Measurements from ENCODE around the gene SRMS. TPM values are rescaled to one million over a fixed set of nuclear protein-coding genes. Genes with fewer than 3 reads are reported as not detected.

The SRMS gene
- total RNA-seq, 1 donor from 2014 or later, result not detected

- Mint-ChIP-seq H3K27ac (no peak overlapping the region), H3K36me3 (peaks cover 3% of the 10 kb centered on the region), H3K4me3 (no peak overlapping the region), H3K4me1 (ENCODE audit: unreplicated experiment) (no peaks in the 10 kb centered on the region), H3K9me3 (no peaks in the 10 kb centered on the region), H3K27me3 (no peaks in the 10 kb centered on the region)
- DNase-seq (ENCODE audit: extremely low spot score, unreplicated experiment), result no peak
- no peak for TF ChIP-seq CTCF (conservative IDR thresholded peaks at IDR 0.05)
These were observed 16.7 kb upstream of the SRMS start for GRCh38 chr20:63564036-63564810.

- Mint-ChIP-seq H3K9me3 (no peaks in the 10 kb centered on the region), H3K4me1 (ENCODE audit: unreplicated experiment) (no peaks in the 10 kb centered on the region), H3K36me3 (peaks cover 3% of the 10 kb centered on the region), H3K4me3 (no peak overlapping the region), H3K27me3 (no peaks in the 10 kb centered on the region), H3K27ac (no peak overlapping the region)
- TF ChIP-seq CTCF (conservative IDR thresholded peaks at IDR 0.05), result no peak
- no peak for DNase-seq (ENCODE audit: extremely low spot score, unreplicated experiment)
These were observed 15.8 kb upstream of the SRMS start for GRCh38 chr20:63563225-63563935.

GRCh38 chr20:63562461-63563224, 15.1 kb upstream of the SRMS start:
- H3K27ac Mint-ChIP-seq, result no peak overlapping the region
- no peaks in the 10 kb centered on the region for H3K27me3 Mint-ChIP-seq
- no peak overlapping the region for H3K4me3 Mint-ChIP-seq

GRCh38 chr20:63561624-63562396, 14.3 kb upstream of the SRMS start:
- DNase-seq (ENCODE audit: extremely low spot score, unreplicated experiment), result no peak
- H3K27ac Mint-ChIP-seq, result no peak overlapping the region
- H3K36me3 Mint-ChIP-seq, result peaks cover 3% of the 10 kb centered on the region
- H3K4me3 Mint-ChIP-seq, result no peak overlapping the region
- TF ChIP-seq CTCF (conservative IDR thresholded peaks at IDR 0.05), result no peak
- H3K9me3 Mint-ChIP-seq, result no peaks in the 10 kb centered on the region
- H3K4me1 Mint-ChIP-seq (ENCODE audit: unreplicated experiment), result peaks cover 3% of the 10 kb centered on the region
- no peaks in the 10 kb centered on the region for H3K27me3 Mint-ChIP-seq

More at GRCh38 chr20:63562461-63563224, 15.1 kb upstream of the SRMS start:
- Mint-ChIP-seq H3K9me3 (no peaks in the 10 kb centered on the region), H3K36me3 (peaks cover 3% of the 10 kb centered on the region), H3K4me1 (ENCODE audit: unreplicated experiment) (no peaks in the 10 kb centered on the region)
- DNase-seq (ENCODE audit: extremely low spot score, unreplicated experiment), result no peak
- no peak for TF ChIP-seq CTCF (conservative IDR thresholded peaks at IDR 0.05)

All from type B pancreatic cell (in vitro differentiated cells).